SK-N-SH (cell line): ENCODE results near the gene DAP.

Experiments used
- EP300 ChIP-seq, 2 experiments: IDR thresholded peaks; 2 replicates each; pipeline versions ENCODE4 v1.4.0 to v1.6.1; 2012; ENCODE audit warnings: borderline replicate concordance in 1 of 2, low read depth in 1 of 2, low read length in 1 of 2
- EZH2phosphoT487 ChIP-seq: fragments of 200-600 bp; sonication (generic); IDR thresholded peaks from 2 replicates; pipeline ENCODE4 v1.6.1; 2017; ENCODE audit warnings: low read depth, mixed run types, mild to moderate bottlenecking, antibody characterized with exemption, moderate library complexity, borderline replicate concordance
- FOXM1 ChIP-seq: IDR thresholded peaks from 2 replicates; pipeline ENCODE4 v1.4.0; 2012; ENCODE audit warnings: low read depth, mild to moderate bottlenecking
- GABPA ChIP-seq: IDR thresholded peaks from 2 replicates; pipeline ENCODE4 v1.4.0; 2012; ENCODE audit warnings: low read depth, mild to moderate bottlenecking
- GATA2 ChIP-seq: sonication (generic); formaldehyde crosslinking; IDR thresholded peaks from 2 replicates; pipeline ENCODE4 v1.5.0; 2020; ENCODE audit warnings: mild to moderate bottlenecking, missing genetic modification reagents
- MXI1 ChIP-seq: IDR thresholded peaks from 2 replicates; pipeline ENCODE4 v1.6.1; 2012; ENCODE audit warnings: mild to moderate bottlenecking, low read depth, low read length, improper control_type of control experiment
- RAD21 ChIP-seq: IDR thresholded peaks from 2 replicates; pipeline ENCODE4 v1.6.1; 2012; ENCODE audit warnings: mild to moderate bottlenecking, low read length
- RXRA ChIP-seq: IDR thresholded peaks from 2 replicates; pipeline ENCODE4 v1.4.0; 2012; ENCODE audit warnings: low read depth, mild to moderate bottlenecking, borderline replicate concordance
- SIN3A ChIP-seq: IDR thresholded peaks from 2 replicates; pipeline ENCODE4 v1.6.1; 2012; ENCODE audit warnings: low read depth, mild to moderate bottlenecking, low read length, moderate library complexity, borderline replicate concordance
- TF ChIP-seq, protein P1 (sequence below): fragments of 200-600 bp; sonication (generic); IDR thresholded peaks from 2 replicates; pipeline ENCODE4 v1.6.1; 2017; ENCODE audit warnings: antibody characterized with exemption, mild to moderate bottlenecking, moderate library complexity
- TF ChIP-seq, protein P2 (sequence below): fragments of 150-350 bp; IDR thresholded peaks from 2 replicates; pipeline ENCODE4 v1.6.1; 2016; ENCODE audit warnings: mild to moderate bottlenecking, low read depth, low read length
- TF ChIP-seq, protein P3 (sequence below): IDR thresholded peaks from 2 replicates; pipeline ENCODE4 v1.4.0; 2012; ENCODE audit warnings: low read depth, borderline replicate concordance
- TF ChIP-seq, protein P4 (sequence below): IDR thresholded peaks from 2 replicates; pipeline ENCODE4 v1.6.1; 2012; ENCODE audit warnings: mild to moderate bottlenecking, low read depth, low read length, moderate library complexity
- TF ChIP-seq, protein P5 (sequence below): IDR thresholded peaks from 2 replicates; pipeline ENCODE4 v1.4.0; 2012; ENCODE audit warnings: low read depth

DNA sequence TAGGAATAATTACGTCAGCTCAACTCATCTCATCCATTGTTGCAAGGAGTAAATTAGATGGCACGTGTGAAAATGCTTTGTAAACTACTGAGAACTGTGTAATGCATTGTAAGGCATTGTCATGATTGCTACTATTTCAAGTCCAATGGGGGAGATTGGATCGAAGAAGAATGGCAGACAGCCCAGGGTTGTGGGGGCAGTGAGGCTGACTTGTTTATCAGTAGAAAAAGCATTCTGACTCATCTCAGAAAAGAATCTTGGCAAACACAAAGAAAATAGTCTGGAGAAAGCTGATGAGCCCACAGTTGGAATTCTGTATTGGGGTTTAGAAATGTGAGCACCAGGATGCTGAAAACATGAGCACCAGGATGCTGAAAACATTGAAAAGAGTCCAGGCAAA, 28.0 kb upstream of the DAP start:
- TF ChIP-seq EP300 (IDR thresholded peaks at IDR 0.05; ENCODE audit: borderline replicate concordance in 1 of 2, low read depth in 1 of 2, low read length in 1 of 2) (peak in 1 of 2 experiments; percentile 42; a peak in 1 of 4 replicates), MXI1 (no peak), GABPA (no peak), GATA2 (CRISPR knock-in tag) (no peak), EZH2phosphoT487 (no peak), RXRA (no peak), SIN3A (no peak), FOXM1 (no peak), RAD21 (no peak)
- TF ChIP-seq, protein P1, sequence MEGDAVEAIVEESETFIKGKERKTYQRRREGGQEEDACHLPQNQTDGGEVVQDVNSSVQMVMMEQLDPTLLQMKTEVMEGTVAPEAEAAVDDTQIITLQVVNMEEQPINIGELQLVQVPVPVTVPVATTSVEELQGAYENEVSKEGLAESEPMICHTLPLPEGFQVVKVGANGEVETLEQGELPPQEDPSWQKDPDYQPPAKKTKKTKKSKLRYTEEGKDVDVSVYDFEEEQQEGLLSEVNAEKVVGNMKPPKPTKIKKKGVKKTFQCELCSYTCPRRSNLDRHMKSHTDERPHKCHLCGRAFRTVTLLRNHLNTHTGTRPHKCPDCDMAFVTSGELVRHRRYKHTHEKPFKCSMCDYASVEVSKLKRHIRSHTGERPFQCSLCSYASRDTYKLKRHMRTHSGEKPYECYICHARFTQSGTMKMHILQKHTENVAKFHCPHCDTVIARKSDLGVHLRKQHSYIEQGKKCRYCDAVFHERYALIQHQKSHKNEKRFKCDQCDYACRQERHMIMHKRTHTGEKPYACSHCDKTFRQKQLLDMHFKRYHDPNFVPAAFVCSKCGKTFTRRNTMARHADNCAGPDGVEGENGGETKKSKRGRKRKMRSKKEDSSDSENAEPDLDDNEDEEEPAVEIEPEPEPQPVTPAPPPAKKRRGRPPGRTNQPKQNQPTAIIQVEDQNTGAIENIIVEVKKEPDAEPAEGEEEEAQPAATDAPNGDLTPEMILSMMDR: no peak
- TF ChIP-seq, protein P2, sequence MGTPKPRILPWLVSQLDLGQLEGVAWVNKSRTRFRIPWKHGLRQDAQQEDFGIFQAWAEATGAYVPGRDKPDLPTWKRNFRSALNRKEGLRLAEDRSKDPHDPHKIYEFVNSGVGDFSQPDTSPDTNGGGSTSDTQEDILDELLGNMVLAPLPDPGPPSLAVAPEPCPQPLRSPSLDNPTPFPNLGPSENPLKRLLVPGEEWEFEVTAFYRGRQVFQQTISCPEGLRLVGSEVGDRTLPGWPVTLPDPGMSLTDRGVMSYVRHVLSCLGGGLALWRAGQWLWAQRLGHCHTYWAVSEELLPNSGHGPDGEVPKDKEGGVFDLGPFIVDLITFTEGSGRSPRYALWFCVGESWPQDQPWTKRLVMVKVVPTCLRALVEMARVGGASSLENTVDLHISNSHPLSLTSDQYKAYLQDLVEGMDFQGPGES: no peak
- TF ChIP-seq, protein P3, sequence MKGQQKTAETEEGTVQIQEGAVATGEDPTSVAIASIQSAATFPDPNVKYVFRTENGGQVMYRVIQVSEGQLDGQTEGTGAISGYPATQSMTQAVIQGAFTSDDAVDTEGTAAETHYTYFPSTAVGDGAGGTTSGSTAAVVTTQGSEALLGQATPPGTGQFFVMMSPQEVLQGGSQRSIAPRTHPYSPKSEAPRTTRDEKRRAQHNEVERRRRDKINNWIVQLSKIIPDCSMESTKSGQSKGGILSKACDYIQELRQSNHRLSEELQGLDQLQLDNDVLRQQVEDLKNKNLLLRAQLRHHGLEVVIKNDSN: no peak
- TF ChIP-seq, protein P4, sequence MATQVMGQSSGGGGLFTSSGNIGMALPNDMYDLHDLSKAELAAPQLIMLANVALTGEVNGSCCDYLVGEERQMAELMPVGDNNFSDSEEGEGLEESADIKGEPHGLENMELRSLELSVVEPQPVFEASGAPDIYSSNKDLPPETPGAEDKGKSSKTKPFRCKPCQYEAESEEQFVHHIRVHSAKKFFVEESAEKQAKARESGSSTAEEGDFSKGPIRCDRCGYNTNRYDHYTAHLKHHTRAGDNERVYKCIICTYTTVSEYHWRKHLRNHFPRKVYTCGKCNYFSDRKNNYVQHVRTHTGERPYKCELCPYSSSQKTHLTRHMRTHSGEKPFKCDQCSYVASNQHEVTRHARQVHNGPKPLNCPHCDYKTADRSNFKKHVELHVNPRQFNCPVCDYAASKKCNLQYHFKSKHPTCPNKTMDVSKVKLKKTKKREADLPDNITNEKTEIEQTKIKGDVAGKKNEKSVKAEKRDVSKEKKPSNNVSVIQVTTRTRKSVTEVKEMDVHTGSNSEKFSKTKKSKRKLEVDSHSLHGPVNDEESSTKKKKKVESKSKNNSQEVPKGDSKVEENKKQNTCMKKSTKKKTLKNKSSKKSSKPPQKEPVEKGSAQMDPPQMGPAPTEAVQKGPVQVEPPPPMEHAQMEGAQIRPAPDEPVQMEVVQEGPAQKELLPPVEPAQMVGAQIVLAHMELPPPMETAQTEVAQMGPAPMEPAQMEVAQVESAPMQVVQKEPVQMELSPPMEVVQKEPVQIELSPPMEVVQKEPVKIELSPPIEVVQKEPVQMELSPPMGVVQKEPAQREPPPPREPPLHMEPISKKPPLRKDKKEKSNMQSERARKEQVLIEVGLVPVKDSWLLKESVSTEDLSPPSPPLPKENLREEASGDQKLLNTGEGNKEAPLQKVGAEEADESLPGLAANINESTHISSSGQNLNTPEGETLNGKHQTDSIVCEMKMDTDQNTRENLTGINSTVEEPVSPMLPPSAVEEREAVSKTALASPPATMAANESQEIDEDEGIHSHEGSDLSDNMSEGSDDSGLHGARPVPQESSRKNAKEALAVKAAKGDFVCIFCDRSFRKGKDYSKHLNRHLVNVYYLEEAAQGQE: no peak
- TF ChIP-seq, protein P5, sequence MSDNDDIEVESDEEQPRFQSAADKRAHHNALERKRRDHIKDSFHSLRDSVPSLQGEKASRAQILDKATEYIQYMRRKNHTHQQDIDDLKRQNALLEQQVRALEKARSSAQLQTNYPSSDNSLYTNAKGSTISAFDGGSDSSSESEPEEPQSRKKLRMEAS: no peak
